Mesenchymal stem cell (in vitro differentiated cells and primary cell): Measurements from ENCODE around the gene PKN1.
"Not testable (repeated sequence)": the region's sequence is repeated elsewhere in the genome, so short reads cannot be mapped to it uniquely, and the experiment has no call there.

Experiments
- DNase-seq: peaks from one replicate; pipeline ENCODE4 v3.0.0-alpha.2; 2013
- H2AFZ ChIP-seq: one replicate; pipeline ENCODE4 v1.6.1; 2013; ENCODE audit warnings: low read depth, mild to moderate bottlenecking, control low read depth, inconsistent platforms, low read length, moderate library complexity
- H2AK5ac ChIP-seq: 2 replicates; pipeline ENCODE4 v1.6.1; 2013; ENCODE audit warnings: low read length, moderate library complexity, mild to moderate bottlenecking, inconsistent platforms; ENCODE audit not compliant: severe bottlenecking
- H2BK120ac ChIP-seq: one replicate; pipeline ENCODE4 v1.6.1; 2013; ENCODE audit warnings: low read depth, mild to moderate bottlenecking, inconsistent platforms, low read length, moderate library complexity
- H2BK12ac ChIP-seq, 2 experiments: one replicate each; pipeline ENCODE4 v1.6.1; 2013; ENCODE audit warnings: inconsistent platforms in 2 of 2, low read length in 2 of 2, mild to moderate bottlenecking in 2 of 2, moderate library complexity in 2 of 2, control low read depth in 1 of 2
- H2BK15ac ChIP-seq: one replicate; pipeline ENCODE4 v1.6.1; 2013; ENCODE audit warnings: mild to moderate bottlenecking, low read depth, inconsistent platforms; ENCODE audit not compliant: poor library complexity, severe bottlenecking
- H2BK5ac ChIP-seq: 2 replicates; pipeline ENCODE4 v1.6.1; 2013; ENCODE audit warnings: low read depth, mild to moderate bottlenecking, low read length, control low read depth, inconsistent platforms; ENCODE audit not compliant: poor library complexity, severe bottlenecking
- H3K14ac ChIP-seq, 2 experiments: one replicate each; pipeline ENCODE4 v1.6.1; 2013; ENCODE audit warnings: inconsistent platforms in 2 of 2, low read length in 2 of 2, control low read depth in 1 of 2, mild to moderate bottlenecking in 1 of 2, moderate library complexity in 1 of 2
- H3K18ac ChIP-seq, 2 experiments: one replicate each; pipeline ENCODE4 v1.6.1; 2013; ENCODE audit warnings: inconsistent platforms in 2 of 2, low read length in 2 of 2, control low read depth in 1 of 2, low read depth in 1 of 2, mild to moderate bottlenecking in 1 of 2
- H3K23ac ChIP-seq, 2 experiments: one replicate each; pipeline ENCODE4 v1.6.1; 2013; ENCODE audit warnings: inconsistent platforms in 2 of 2, low read length in 2 of 2, mild to moderate bottlenecking in 2 of 2, moderate library complexity in 2 of 2, control low read depth in 1 of 2
- H3K27ac ChIP-seq: 2 replicates; pipeline ENCODE4 v1.5.1; 2013; ENCODE audit warnings: mild to moderate bottlenecking, moderate library complexity, low read length, control low read depth, inconsistent platforms; ENCODE audit not compliant: poor library complexity, severe bottlenecking
- H3K27me3 ChIP-seq, 2 experiments: 2 replicates each; pipeline versions ENCODE4 v1.6.1 to v1.7.0; 2013; ENCODE audit warnings: low read length in 2 of 2, mild to moderate bottlenecking in 2 of 2, moderate library complexity in 2 of 2, control low read depth in 1 of 2, inconsistent platforms in 1 of 2; ENCODE audit not compliant: control insufficient read depth in 1 of 2, insufficient read depth in 1 of 2
- H3K36me3 ChIP-seq, 2 experiments: 2 replicates each; pipeline versions ENCODE4 v1.6.1 to v1.7.0; 2013; ENCODE audit warnings: low read length in 2 of 2, control low read depth in 1 of 2, inconsistent platforms in 1 of 2, low read depth in 1 of 2, mild to moderate bottlenecking in 1 of 2; ENCODE audit not compliant: insufficient read depth in 2 of 2, control insufficient read depth in 1 of 2
- H3K4ac ChIP-seq, 2 experiments: one replicate each; pipeline ENCODE4 v1.6.1; 2013; ENCODE audit warnings: inconsistent platforms in 2 of 2, low read length in 2 of 2, mild to moderate bottlenecking in 2 of 2, moderate library complexity in 2 of 2, control low read depth in 1 of 2, low read depth in 1 of 2
- H3K4me1 ChIP-seq: 2 replicates; pipeline ENCODE4 v1.6.1; 2013; ENCODE audit warnings: low read depth, low read length, control low read depth; ENCODE audit not compliant: control insufficient read depth, insufficient read depth
- H3K4me2 ChIP-seq: 2 replicates; pipeline ENCODE4 v1.6.1; 2013; ENCODE audit warnings: low read length, mild to moderate bottlenecking, inconsistent platforms; ENCODE audit not compliant: poor library complexity, severe bottlenecking
- H3K4me3 ChIP-seq, 2 experiments: 2 replicates each; pipeline versions ENCODE4 v1.5.1 to v1.7.0; 2013; ENCODE audit warnings: low read length in 2 of 2, mild to moderate bottlenecking in 2 of 2, control low read depth in 1 of 2, low read depth in 1 of 2; ENCODE audit not compliant: insufficient read depth in 1 of 2
- H3K79me1 ChIP-seq: replicated peaks from 2 replicates; pipeline ENCODE4 v1.6.1; 2013; ENCODE audit warnings: mild to moderate bottlenecking, control low read depth, low read length, inconsistent platforms; ENCODE audit not compliant: poor library complexity, severe bottlenecking
- H3K9ac ChIP-seq: 2 replicates; pipeline ENCODE4 v1.7.0; 2013; ENCODE audit warnings: mild to moderate bottlenecking, low read length, moderate library complexity
- H3K9me3 ChIP-seq: 2 replicates; pipeline ENCODE4 v1.7.0; 2013; ENCODE audit warnings: mild to moderate bottlenecking, low read length; ENCODE audit not compliant: control insufficient read depth
- H4K8ac ChIP-seq: one replicate; pipeline ENCODE4 v1.6.1; 2013; ENCODE audit warnings: inconsistent platforms, mild to moderate bottlenecking, low read length, moderate library complexity
- H4K91ac ChIP-seq: one replicate; pipeline ENCODE4 v1.6.1; 2013; ENCODE audit warnings: mild to moderate bottlenecking, low read length, inconsistent platforms
- WGBS: methylation state at CpG from one replicate; pipeline ENCODE4 v1.1.7; 2013; ENCODE audit warnings: mixed read lengths; 5-methylcytosine and 5-hydroxymethylcytosine counted together

PKN1 gene

DNA sequence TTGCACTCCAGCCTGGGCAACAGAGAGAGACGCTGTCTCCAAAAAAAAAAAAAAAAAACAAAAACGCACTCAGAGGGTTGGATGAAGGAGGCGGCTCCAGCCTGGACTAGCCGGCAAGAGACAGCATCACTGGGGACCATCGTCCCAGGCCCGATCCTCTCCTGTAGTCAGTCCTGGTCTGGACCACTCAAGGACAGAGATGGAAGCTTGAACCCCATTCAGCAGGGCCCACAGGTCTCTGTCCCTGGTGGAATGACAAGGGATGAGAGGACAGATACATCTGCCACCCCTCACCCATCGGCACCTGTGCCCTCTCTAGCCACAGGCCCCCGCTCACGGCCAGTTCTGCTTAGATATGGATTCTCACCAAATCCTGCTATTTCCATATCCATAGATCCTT, 37.8 kb upstream of the PKN1 start:
- Histone ChIP-seq H2BK12ac (no peak overlapping the region), H3K4me2 (no peak overlapping the region), H3K79me1 (peaks cover 4% of the 10 kb centered on the region), H3K36me3 (peaks cover 47 to 63% of the 10 kb centered on the region in 2 experiments), H3K23ac (no peak overlapping the region), H3K4ac (no peak overlapping the region), H3K27me3 (no peaks in the 10 kb centered on the region), H3K14ac (no peak overlapping the region), H2AK5ac (no peak overlapping the region), H2BK15ac (no peak overlapping the region), H3K9me3 (no peaks in the 10 kb centered on the region), H3K4me3 (no peak overlapping the region), H2AFZ (no peak overlapping the region), H3K4me1 (peaks cover 6% of the 10 kb centered on the region), H3K18ac (no peak overlapping the region), H3K9ac (no peak overlapping the region), H4K91ac (no peak overlapping the region), H3K27ac (no peak overlapping the region), H4K8ac (no peak overlapping the region), H2BK5ac (no peak overlapping the region), H2BK120ac (no peak overlapping the region)
- DNase-seq, result no peak
- WGBS, result 97% methylated on average over 9 of the region's 9 CpGs

DNA sequence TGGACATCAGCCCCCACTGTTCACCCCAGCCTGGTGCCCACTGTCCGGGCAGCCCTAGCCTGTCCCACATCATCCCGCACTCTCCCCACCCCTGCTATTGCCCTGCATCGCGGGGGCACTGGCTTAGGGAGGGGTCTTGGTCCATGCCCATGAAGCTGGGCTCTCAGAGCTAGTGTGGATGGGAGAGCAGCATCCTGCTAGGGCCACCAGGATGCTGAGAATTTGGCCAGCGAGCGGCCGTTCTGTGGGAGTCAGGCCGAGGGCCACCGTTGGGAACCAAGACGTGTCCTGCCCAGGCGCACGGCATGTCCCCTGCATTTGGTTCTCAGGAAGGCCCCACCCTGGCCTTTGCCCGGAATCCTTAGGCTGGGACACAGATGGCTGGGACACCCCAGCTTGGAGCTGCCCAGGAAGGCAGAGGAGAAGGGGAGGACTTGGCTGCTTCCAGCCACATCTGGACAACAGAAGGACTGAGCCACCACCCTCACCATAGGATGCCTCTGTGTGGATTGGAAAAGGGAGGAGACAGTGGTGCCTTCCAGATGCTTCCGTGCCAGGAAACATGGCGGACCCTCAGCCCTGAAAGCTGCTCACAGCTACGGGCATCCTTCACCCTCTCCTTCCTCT, 37.3 kb upstream of the PKN1 start:
- Histone ChIP-seq H2AFZ (no peak overlapping the region), H3K27ac (no peak overlapping the region), H3K4me3 (no peak overlapping the region), H3K36me3 (peaks cover 43 to 65% of the 10 kb centered on the region in 2 experiments), H3K79me1 (peaks cover 4% of the 10 kb centered on the region), H3K23ac (no peak overlapping the region), H3K4me2 (no peak overlapping the region), H3K9ac (no peak overlapping the region), H2BK15ac (no peak overlapping the region), H2BK12ac (no peak overlapping the region), H3K4ac (no peak overlapping the region), H3K9me3 (no peaks in the 10 kb centered on the region), H3K27me3 (no peaks in the 10 kb centered on the region), H3K18ac (no peak overlapping the region), H3K14ac (no peak overlapping the region), H2BK5ac (no peak overlapping the region), H4K91ac (no peak overlapping the region), H2BK120ac (no peak overlapping the region), H4K8ac (no peak overlapping the region), H3K4me1 (peaks cover 6% of the 10 kb centered on the region), H2AK5ac (no peak overlapping the region)
- 95% methylated on average over 15 of the region's 16 CpGs for WGBS
- DNase-seq, result no peak

DNA sequence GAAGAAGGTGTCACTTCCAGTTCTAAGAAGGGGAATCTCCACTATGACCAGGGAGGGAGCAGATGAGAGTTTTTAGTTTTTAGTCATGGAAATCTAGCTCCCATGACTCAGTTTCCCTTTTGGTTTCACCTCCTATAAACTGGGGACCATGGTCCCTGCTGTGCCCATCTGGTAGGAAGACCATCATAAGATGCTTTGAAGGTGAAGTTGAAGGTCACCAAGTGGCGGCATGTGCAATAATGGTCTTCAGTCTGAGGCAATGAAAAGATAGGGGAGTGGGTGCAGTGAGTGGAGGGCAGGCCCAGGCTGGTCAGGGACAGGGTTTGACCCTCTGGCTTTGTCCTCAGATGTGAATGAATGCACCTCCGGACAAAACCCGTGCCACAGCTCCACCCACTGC, 36.4 kb upstream of the PKN1 start:
- DNase-seq, H3K9me3 ChIP-seq, H2BK120ac ChIP-seq, H4K91ac ChIP-seq, H3K4me3 ChIP-seq, H3K18ac ChIP-seq, H4K8ac ChIP-seq, H3K27ac ChIP-seq, H3K14ac ChIP-seq, H2BK12ac ChIP-seq, H3K23ac ChIP-seq, H3K4ac ChIP-seq, H2BK15ac ChIP-seq, H2AFZ ChIP-seq, H3K4me2 ChIP-seq, H2BK5ac ChIP-seq, H3K9ac ChIP-seq, H2AK5ac ChIP-seq, H3K79me1 ChIP-seq, H3K27me3 ChIP-seq: not testable (repeated sequence)
- peaks cover 47 to 67% of the 10 kb centered on the region in 2 experiments for H3K36me3 ChIP-seq
- peaks cover 11% of the 10 kb centered on the region for H3K4me1 ChIP-seq
- no CpG with 5 or more reads among the region's 3 CpGs for WGBS

DNA sequence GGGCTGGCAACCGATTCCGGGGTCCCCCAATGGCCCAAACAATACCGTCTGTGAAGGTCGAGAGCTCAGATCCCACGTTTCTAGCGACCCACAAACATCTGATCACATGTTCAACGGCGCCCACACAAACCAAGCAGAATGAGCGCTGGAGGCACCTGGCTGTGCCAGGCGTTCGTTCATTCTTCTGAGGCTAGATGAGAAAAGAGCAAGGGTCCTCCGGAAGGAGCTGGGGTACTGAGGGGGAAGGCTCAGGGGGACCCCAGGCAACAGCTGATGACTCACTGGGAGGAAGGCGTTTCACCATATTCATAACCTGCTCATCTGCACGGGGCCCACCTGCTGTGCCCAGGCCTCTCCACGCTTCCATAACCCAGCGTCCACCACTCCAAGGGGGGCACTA, 35.9 kb upstream of the PKN1 start:
- not testable (repeated sequence) for DNase-seq, H2AFZ ChIP-seq, H3K4me3 ChIP-seq, H4K91ac ChIP-seq, H3K23ac ChIP-seq, H2AK5ac ChIP-seq, H2BK5ac ChIP-seq, H3K27ac ChIP-seq, H3K27me3 ChIP-seq, H2BK15ac ChIP-seq, H2BK12ac ChIP-seq, H3K9ac ChIP-seq, H3K4me2 ChIP-seq, H3K18ac ChIP-seq, H4K8ac ChIP-seq, H3K14ac ChIP-seq, H3K9me3 ChIP-seq, H3K79me1 ChIP-seq, H3K4ac ChIP-seq, H2BK120ac ChIP-seq
- H3K36me3 ChIP-seq, result peaks cover 50 to 65% of the 10 kb centered on the region in 2 experiments
- peaks cover 11% of the 10 kb centered on the region for H3K4me1 ChIP-seq
- 92% methylated on average over 13 of the region's 16 CpGs for WGBS
